Activated CD8-positive, alpha-beta T cell treated with anti-CD3 and anti-CD28 coated beads for 36 hours (primary cell): Measurements from ENCODE around the gene GNPDA1. TPM values are rescaled to one million over a fixed set of nuclear protein-coding genes. Genes with fewer than 3 reads are reported as not detected.

ENCODE experiments used
- ATAC-seq: fragments of 200-7000 bp; cut with Tn5 transposase; one replicate; pipeline ENCODE4 v1.10.0; 2021; ENCODE audit warnings: mild to moderate bottlenecking, moderate library complexity
- CTCF ChIA-PET: fragments of 350-600 bp; sonication (Branson Sonifier 250); formaldehyde crosslinking; loops from one replicate; lab custom pipeline; 2021; ENCODE audit warnings: antibody characterized with exemption; lab: Charles Lee
- POLR2A ChIA-PET: fragments of 350-600 bp; sonication (Branson Sonifier 250); formaldehyde crosslinking; loops from one replicate; lab custom pipeline; 2021; ENCODE audit warnings: antibody characterized with exemption; lab: Charles Lee
- DNase-seq: peaks from one replicate; pipeline ENCODE4 v3.0.0-alpha.2; 2020
- H3K27ac Mint-ChIP-seq: one replicate; pipeline ENCODE4 v1.8.0; 2021; ENCODE audit warnings: mild to moderate bottlenecking, mixed read lengths
- H3K27me3 Mint-ChIP-seq: one replicate; pipeline ENCODE4 v1.8.0; 2021; ENCODE audit warnings: mixed read lengths
- H3K36me3 Mint-ChIP-seq: one replicate; pipeline ENCODE4 v1.8.0; 2021; ENCODE audit warnings: low read depth, mixed read lengths
- H3K4me1 Mint-ChIP-seq: one replicate; pipeline ENCODE4 v1.8.0; 2021; ENCODE audit warnings: low read depth, mixed read lengths
- H3K4me3 Mint-ChIP-seq: one replicate; pipeline ENCODE4 v1.8.0; 2021; ENCODE audit warnings: mild to moderate bottlenecking, moderate library complexity, mixed read lengths
- H3K9me3 Mint-ChIP-seq: one replicate; pipeline ENCODE4 v1.8.0; 2021; ENCODE audit warnings: mixed read lengths
- CTCF ChIP-seq: fragments of 200-600 bp; IDR thresholded peaks from one replicate; pipeline ENCODE4 v1.8.0; 2022; ENCODE audit warnings: antibody characterized with exemption, mild to moderate bottlenecking
- intact Hi-C: fragments of 100-400 bp; cut with micrococcal nuclease; formaldehyde crosslinking; loops from one replicate; pipeline ENCODE4 v1.10.0; 2022
- total RNA-seq, 2 experiments: library from RNA; stranded (reverse); gene quantifications; one replicate each; pipeline ENCODE4 v1.2.3, GENCODE V29; 2021

Gene GNPDA1
- total RNA-seq, 2 experiments from 2014 or later: 82.4 to 88.3 TPM

- ChIA-PET CTCF (interaction anchor here (1.0 to 3.1 kb wide), 5 partner anchors 9 to 55 kb away, joined by 3 to 24 read pairs (median 4); partner anchors contain the start of gene RNF14), POLR2A (interaction anchor here (1.0 kb wide), 1 partner anchor 87 kb away, joined by 3 read pairs; no protein-coding TSS in a partner anchor)
- intact Hi-C loops: no loop called here
- ATAC-seq (no peak), DNase-seq (no peak)
- Mint-ChIP-seq H3K27me3 (no peaks in the 10 kb centered on the region), H3K27ac (peak overlapping the region; percentile 96), H3K4me3 (no peak overlapping the region), H3K9me3 (peaks cover 4% of the 10 kb centered on the region), H3K4me1 (peaks cover 23% of the 10 kb centered on the region), H3K36me3 (peaks cover 4% of the 10 kb centered on the region)
- no peak for TF ChIP-seq CTCF
Observed at GRCh38 chr5:142023836-142024235, 11.0 kb upstream of the GNPDA1 start.

- H3K27ac Mint-ChIP-seq: no peak overlapping the region
- POLR2A ChIA-PET: interaction anchor here (0.6 to 1.2 kb wide), 3 partner anchors 15 to 94 kb away, joined by 3 to 5 read pairs (median 4); no protein-coding TSS in a partner anchor
Observed at GRCh38 chr5:142020122-142020659, 7.4 kb upstream of the GNPDA1 start.

GRCh38 chr5:142017832-142018427, 5.1 kb upstream of the GNPDA1 start:
- Mint-ChIP-seq H3K9me3 (peaks cover 4% of the 10 kb centered on the region), H3K4me3 (peak overlapping the region; percentile 35), H3K36me3 (peaks cover 4% of the 10 kb centered on the region), H3K4me1 (peaks cover 66% of the 10 kb centered on the region), H3K27me3 (no peaks in the 10 kb centered on the region), H3K27ac (peak overlapping the region; percentile 99)
- intact Hi-C loops: loop anchor here (2.0 to 5.0 kb wide), 2 partner anchors 44 to 91 kb away; partner anchors contain the start of gene NDFIP1
- peak; percentile 2 for ATAC-seq
- CTCF ChIA-PET: interaction anchor here (0.7 to 37.7 kb wide), 5 partner anchors 10 to 132 kb away, joined by 3 to 592 read pairs (median 4); partner anchors contain the start of gene NDFIP1
- POLR2A ChIA-PET: interaction anchor here (0.6 to 12.5 kb wide), 7 partner anchors 11 to 149 kb away, joined by 3 to 129 read pairs (median 5); partner anchors contain the start of gene NDFIP1
- peak; percentile 73 for DNase-seq
- no peak for TF ChIP-seq CTCF

More at GRCh38 chr5:142020122-142020659, 7.4 kb upstream of the GNPDA1 start:
- Mint-ChIP-seq H3K27me3 (no peaks in the 10 kb centered on the region), H3K36me3 (peaks cover 4% of the 10 kb centered on the region), H3K4me3 (no peak overlapping the region), H3K4me1 (peaks cover 51% of the 10 kb centered on the region), H3K9me3 (peaks cover 4% of the 10 kb centered on the region)
- CTCF ChIA-PET: interaction anchor here (37.7 kb wide), 1 partner anchor 130 kb away, joined by 592 read pairs; no protein-coding TSS in a partner anchor
- TF ChIP-seq CTCF: no peak
- DNase-seq: no peak
- intact Hi-C loops: no loop called here
- ATAC-seq: no peak

- Mint-ChIP-seq H3K27ac (peak overlapping the region; percentile 99), H3K27me3 (no peaks in the 10 kb centered on the region), H3K4me1 (peaks cover 73% of the 10 kb centered on the region), H3K4me3 (peak overlapping the region; percentile 58), H3K36me3 (peaks cover 12% of the 10 kb centered on the region), H3K9me3 (peaks cover 4% of the 10 kb centered on the region)
- intact Hi-C loops: loop anchor here (1.0 to 5.0 kb wide), 3 partner anchors 46 to 92 kb away; partner anchors contain the start of gene NDFIP1
- DNase-seq: peak; percentile 76
- ChIA-PET POLR2A (interaction anchor here (0.6 to 12.5 kb wide), 18 partner anchors 9 to 131 kb away, joined by 3 to 129 read pairs (median 4); partner anchors contain the start of genes NDFIP1 and RNF14), CTCF (interaction anchor here (0.6 to 37.7 kb wide), 23 partner anchors 8 to 134 kb away, joined by 3 to 592 read pairs (median 5); partner anchors contain the start of genes NDFIP1 and RNF14)
- TF ChIP-seq CTCF: no peak
- peak; percentile 58 for ATAC-seq
Observed at GRCh38 chr5:142016556-142016955, 3.7 kb upstream of the GNPDA1 start.
